KOPT-K1 (cell line): Measurements from ENCODE around the gene HTT.
"Not testable (repeated sequence)": the region's sequence is repeated elsewhere in the genome, so short reads cannot be mapped to it uniquely, and the experiment has no call there.

Source experiments
- H3K27ac ChIP-seq: fragments of 200-600 bp; sonication (generic); 2 replicates; pipeline ENCODE4 v1.5.1; 2016; ENCODE audit warnings: antibody characterized with exemption, mild to moderate bottlenecking, low read depth, low read length; ENCODE audit not compliant: poor library complexity, severe bottlenecking
- H3K36me3 ChIP-seq: fragments of 200-600 bp; sonication (generic); 2 replicates; pipeline ENCODE4 v1.5.1; 2017; ENCODE audit warnings: antibody characterized with exemption, mild to moderate bottlenecking, low read length, moderate library complexity; ENCODE audit not compliant: insufficient read depth
- H3K9me3 ChIP-seq: fragments of 200-600 bp; sonication (generic); 2 replicates; pipeline ENCODE4 v1.5.1; 2017; ENCODE audit warnings: antibody characterized with exemption, low read length, mild to moderate bottlenecking; ENCODE audit not compliant: insufficient read depth, poor library complexity, severe bottlenecking

Gene HTT

GRCh38 chr4:3041192-3042142, 33.0 kb upstream of the HTT start:
- no peaks in the 10 kb centered on the region for H3K9me3 ChIP-seq
- no peak overlapping the region for H3K27ac ChIP-seq
- H3K36me3 ChIP-seq = no peaks in the 10 kb centered on the region

- H3K36me3 ChIP-seq = no peaks in the 10 kb centered on the region
- no peak overlapping the region for H3K27ac ChIP-seq
These were observed 32.3 kb upstream of the HTT start for GRCh38 chr4:3042226-3042625.

GRCh38 chr4:3043282-3044020, 31.0 kb upstream of the HTT start:
- Histone ChIP-seq H3K9me3 (no peaks in the 10 kb centered on the region), H3K27ac (no peak overlapping the region), H3K36me3 (no peaks in the 10 kb centered on the region)

More at GRCh38 chr4:3042226-3042625, 32.3 kb upstream of the HTT start:
- H3K9me3 ChIP-seq = no peaks in the 10 kb centered on the region

GRCh38 chr4:3044870-3045819, 29.3 kb upstream of the HTT start:
- Histone ChIP-seq H3K27ac (no peak overlapping the region), H3K9me3 (no peaks in the 10 kb centered on the region), H3K36me3 (no peaks in the 10 kb centered on the region)

GRCh38 chr4:3046162-3046561, 28.3 kb upstream of the HTT start:
- no peaks in the 10 kb centered on the region for H3K36me3 ChIP-seq
- H3K9me3 ChIP-seq = no peaks in the 10 kb centered on the region
- no peak overlapping the region for H3K27ac ChIP-seq

GRCh38 chr4:3046623-3047022, 27.9 kb upstream of the HTT start:
- H3K27ac ChIP-seq = no peak overlapping the region
- no peaks in the 10 kb centered on the region for H3K36me3 ChIP-seq
- H3K9me3 ChIP-seq = no peaks in the 10 kb centered on the region

GRCh38 chr4:3047464-3048286, 26.8 kb upstream of the HTT start:
- Histone ChIP-seq H3K27ac (no peak overlapping the region), H3K36me3 (no peaks in the 10 kb centered on the region), H3K9me3 (no peaks in the 10 kb centered on the region)

GRCh38 chr4:3051141-3051897, 23.2 kb upstream of the HTT start:
- H3K9me3 ChIP-seq = peaks cover 34% of the 10 kb centered on the region
- not testable (repeated sequence) for H3K27ac ChIP-seq, H3K36me3 ChIP-seq

GRCh38 chr4:3054169-3054759, 20.2 kb upstream of the HTT start:
- Histone ChIP-seq H3K27ac (no peak overlapping the region), H3K36me3 (no peaks in the 10 kb centered on the region), H3K9me3 (peaks cover 36% of the 10 kb centered on the region)

GRCh38 chr4:3059943-3060342, 14.5 kb upstream of the HTT start:
- Histone ChIP-seq H3K27ac (no peak overlapping the region), H3K9me3 (peaks cover 15% of the 10 kb centered on the region), H3K36me3 (no peaks in the 10 kb centered on the region)

GRCh38 chr4:3060946-3061345, 13.5 kb upstream of the HTT start:
- Histone ChIP-seq H3K9me3 (peaks cover 12% of the 10 kb centered on the region), H3K36me3 (no peaks in the 10 kb centered on the region), H3K27ac (no peak overlapping the region)

- no peak overlapping the region for H3K27ac ChIP-seq
- H3K9me3 ChIP-seq = peaks cover 14% of the 10 kb centered on the region
- H3K36me3 ChIP-seq = no peaks in the 10 kb centered on the region
These were observed 12.0 kb upstream of the HTT start for GRCh38 chr4:3062471-3062870.

GRCh38 chr4:3065551-3065950, 8.9 kb upstream of the HTT start:
- Histone ChIP-seq H3K27ac (no peak overlapping the region), H3K36me3 (no peaks in the 10 kb centered on the region), H3K9me3 (peaks cover 14% of the 10 kb centered on the region)
